OCI-LY7 (cell line): Measurements from ENCODE around the gene ANKS6. TPM values are rescaled to one million over a fixed set of nuclear protein-coding genes. Genes with fewer than 3 reads are reported as not detected.

Experiments used
- BruUV-seq: library from RNA; stranded (reverse); fragments of 400-500 nt; replicated peaks from 2 replicates; lab custom pipeline; 2021; lab: Mats Ljungman, UMichigan
- CTCF ChIA-PET: fragments of 300-600 bp; sonication (Branson Sonifier 250); formaldehyde crosslinking; loops from one replicate; lab custom pipeline; 2022; ENCODE audit warnings: antibody characterized with exemption; ENCODE audit not compliant: unreplicated experiment; lab: Charles Lee
- POLR2A ChIA-PET: fragments of 300-600 bp; sonication (Branson Sonifier 250); formaldehyde crosslinking; loops from one replicate; lab custom pipeline; 2022; ENCODE audit warnings: antibody characterized with exemption; lab: Charles Lee
- DNase-seq: peaks from one replicate; pipeline ENCODE4 v3.0.0-alpha.2; 2015; ENCODE audit warnings: low spot score
- H2AFZ ChIP-seq: fragments of 200-600 bp; sonication (generic), shearing (Covaris generic); 2 replicates; pipeline ENCODE4 v1.6.1; 2014; ENCODE audit warnings: mild to moderate bottlenecking, antibody characterized with exemption, low read length, moderate library complexity
- H3K27ac ChIP-seq: fragments of 200-600 bp; sonication (generic); 2 replicates; pipeline ENCODE4 v1.5.1; 2014; ENCODE audit warnings: mixed run types, low read depth, mild to moderate bottlenecking, moderate library complexity, low read length, inconsistent platforms; ENCODE audit not compliant: poor library complexity, severe bottlenecking
- H3K36me3 ChIP-seq: fragments of 200-600 bp; sonication (generic); 2 replicates; pipeline ENCODE4 v1.6.1; 2014; ENCODE audit warnings: mild to moderate bottlenecking, antibody characterized with exemption, low read length, moderate library complexity, mixed read lengths; ENCODE audit not compliant: insufficient read depth
- H3K4me1 ChIP-seq: fragments of 200-600 bp; sonication (generic); 2 replicates; pipeline ENCODE4 v1.5.1; 2014; ENCODE audit warnings: mild to moderate bottlenecking, low read length; ENCODE audit not compliant: insufficient read depth, poor library complexity, severe bottlenecking
- H3K4me2 ChIP-seq: fragments of 200-600 bp; sonication (generic); 2 replicates; pipeline ENCODE4 v1.6.1; 2014; ENCODE audit warnings: mild to moderate bottlenecking, low read length
- H3K4me3 ChIP-seq: fragments of 200-600 bp; sonication (generic); 2 replicates; pipeline ENCODE4 v1.5.1; 2014; ENCODE audit warnings: mild to moderate bottlenecking, low read depth, low read length; ENCODE audit not compliant: poor library complexity, severe bottlenecking
- H3K79me2 ChIP-seq: fragments of 200-600 bp; sonication (generic); 2 replicates; pipeline ENCODE4 v1.6.1; 2016; ENCODE audit warnings: low read depth, mild to moderate bottlenecking, low read length, moderate library complexity, mixed read lengths; ENCODE audit not compliant: insufficient read depth
- H3K9me2 ChIP-seq: fragments of 200-600 bp; sonication (generic); 2 replicates; pipeline ENCODE4 v1.6.1; 2016; ENCODE audit warnings: mild to moderate bottlenecking, low read length, mixed read lengths; ENCODE audit not compliant: insufficient read depth
- H3K9me3 ChIP-seq: fragments of 200-600 bp; sonication (generic); 2 replicates; pipeline ENCODE4 v1.6.1; 2014; ENCODE audit warnings: mild to moderate bottlenecking, mixed run types, low read length, mixed read lengths
- H4K20me1 ChIP-seq: fragments of 200-600 bp; sonication (generic); 2 replicates; pipeline ENCODE4 v1.6.1; 2014; ENCODE audit warnings: mild to moderate bottlenecking, antibody characterized with exemption, low read length, moderate library complexity, mixed read lengths; ENCODE audit not compliant: insufficient read depth
- CTCF ChIP-seq: fragments of 200-600 bp; sonication (generic); conservative IDR thresholded peaks from 2 replicates; pipeline ENCODE4 v1.5.1; 2014; ENCODE audit warnings: mild to moderate bottlenecking, antibody characterized with exemption, low read length, moderate library complexity, mixed read lengths
- EZH2phosphoT487 ChIP-seq: fragments of 200-600 bp; sonication (generic); IDR thresholded peaks from 2 replicates; pipeline ENCODE4 v1.6.1; 2018; ENCODE audit warnings: low read depth, borderline replicate concordance, mild to moderate bottlenecking, mixed run types, antibody characterized with exemption, low read length, moderate library complexity, mixed read lengths
- intact Hi-C: fragments of 100-400 bp; cut with micrococcal nuclease; formaldehyde crosslinking; loops from one replicate; pipeline ENCODE4 v1.10.0; 2022; ENCODE audit not compliant: unreplicated experiment
- total RNA-seq, 2 experiments: library from RNA; depleted of rRNA in 1 of 2; stranded (reverse); fragments of >200 nt in 1 of 2; shearing (Covaris generic) in 1 of 2; gene quantifications; 2 replicates each; pipeline ENCODE4 v1.2.3, GENCODE V29; 2014 to 2022

Gene ANKS6
- total RNA-seq, 2 experiments from 2014 or later, result 22.2 to 28.5 TPM

GRCh38 chr9:98732801-98733200 lies 63.6 kb downstream of the ANKS6 start:
- H2AFZ ChIP-seq, result no peak overlapping the region
- DNase-seq, result no peak
- no peaks in the 10 kb centered on the region for H3K9me2 ChIP-seq
- H4K20me1 ChIP-seq, result no peaks in the 10 kb centered on the region
- CTCF ChIA-PET, result no interaction called here
- no peak overlapping the region for H3K27ac ChIP-seq
- intact Hi-C loops, result no loop called here
- H3K9me3 ChIP-seq, result no peaks in the 10 kb centered on the region
- no TSS peak for BruUV-seq
- H3K4me1 ChIP-seq, result peaks cover under 1% of the 10 kb centered on the region
- no peak for TF ChIP-seq CTCF
- no peak for TF ChIP-seq EZH2phosphoT487
- no peak overlapping the region for H3K4me3 ChIP-seq
- no peaks in the 10 kb centered on the region for H3K79me2 ChIP-seq
- no peaks in the 10 kb centered on the region for H3K36me3 ChIP-seq
- H3K4me2 ChIP-seq, result no peak overlapping the region
- POLR2A ChIA-PET, result no interaction called here

- no peak overlapping the region for H3K4me3 ChIP-seq
- no peaks in the 10 kb centered on the region for H3K36me3 ChIP-seq
- H3K9me3 ChIP-seq, result no peaks in the 10 kb centered on the region
- ChIA-PET CTCF (no interaction called here), POLR2A (no interaction called here)
- intact Hi-C loops, result no loop called here
- peaks cover 7% of the 10 kb centered on the region for H3K4me1 ChIP-seq
- H3K9me2 ChIP-seq, result no peaks in the 10 kb centered on the region
- no peaks in the 10 kb centered on the region for H3K79me2 ChIP-seq
- no peak overlapping the region for H3K27ac ChIP-seq
- TF ChIP-seq EZH2phosphoT487 (no peak), CTCF (no peak)
- no peak overlapping the region for H2AFZ ChIP-seq
- no peak for DNase-seq
- no peaks in the 10 kb centered on the region for H4K20me1 ChIP-seq
- no TSS peak for BruUV-seq
- no peak overlapping the region for H3K4me2 ChIP-seq
Measured at GRCh38 chr9:98732091-98732490, 64.3 kb downstream of the ANKS6 start.

GRCh38 chr9:98730871-98731270 lies 65.5 kb downstream of the ANKS6 start:
- H3K9me2 ChIP-seq, result no peaks in the 10 kb centered on the region
- no peak overlapping the region for H2AFZ ChIP-seq
- H4K20me1 ChIP-seq, result no peaks in the 10 kb centered on the region
- no peaks in the 10 kb centered on the region for H3K79me2 ChIP-seq
- intact Hi-C loops, result no loop called here
- ChIA-PET POLR2A (no interaction called here), CTCF (no interaction called here)
- TF ChIP-seq CTCF (no peak), EZH2phosphoT487 (no peak)
- BruUV-seq, result no TSS peak
- no peak for DNase-seq
- no peak overlapping the region for H3K4me2 ChIP-seq
- H3K27ac ChIP-seq, result no peak overlapping the region
- no peak overlapping the region for H3K4me3 ChIP-seq
- H3K9me3 ChIP-seq, result no peaks in the 10 kb centered on the region
- peaks cover 19% of the 10 kb centered on the region for H3K4me1 ChIP-seq
- H3K36me3 ChIP-seq, result no peaks in the 10 kb centered on the region
